CD8-positive, alpha-beta memory T cell (primary cell): ENCODE measurements around the gene KRTAP10-1. TPM values are rescaled to one million over a fixed set of nuclear protein-coding genes. Genes with fewer than 3 reads are reported as not detected.
A peak's percentile ranks its signal among the peaks of the same experiment; 100 is the strongest.

ENCODE experiments used
- CTCF ChIA-PET: fragments of 350-600 bp; sonication (Branson Sonifier 250); formaldehyde crosslinking; loops from one replicate; lab custom pipeline; 2021; ENCODE audit warnings: antibody characterized with exemption; lab: Charles Lee
- POLR2A ChIA-PET: fragments of 350-600 bp; sonication (Branson Sonifier 250); formaldehyde crosslinking; loops from one replicate; lab custom pipeline; 2021; ENCODE audit warnings: antibody characterized with exemption; lab: Charles Lee
- DNase-seq, 5 donors: peaks; one replicate each; pipeline versions ENCODE4 v3.0.0 to v3.0.0-alpha.2; 2020 to 2022; ENCODE audit warnings: mixed read lengths in 1 of 5
- H3K27ac ChIP-seq: one replicate; pipeline ENCODE4 v1.7.0; 2013; ENCODE audit warnings: low read depth, mild to moderate bottlenecking, low read length, moderate library complexity
- H3K27me3 ChIP-seq: 2 replicates; pipeline ENCODE4 v1.7.0; 2013; ENCODE audit warnings: low read length, mild to moderate bottlenecking; ENCODE audit not compliant: insufficient read depth, poor library complexity, severe bottlenecking
- H3K36me3 ChIP-seq: 2 replicates; pipeline ENCODE4 v1.7.0; 2013; ENCODE audit warnings: mild to moderate bottlenecking, low read length, moderate library complexity; ENCODE audit not compliant: insufficient read depth
- H3K4me1 ChIP-seq: 2 replicates; pipeline ENCODE4 v1.7.0; 2013; ENCODE audit warnings: mild to moderate bottlenecking, low read length, moderate library complexity; ENCODE audit not compliant: insufficient read depth
- H3K4me3 ChIP-seq: 2 replicates; pipeline ENCODE4 v1.7.0; 2013; ENCODE audit warnings: mild to moderate bottlenecking, low read length
- H3K9me3 ChIP-seq: 2 replicates; pipeline ENCODE4 v1.7.0; 2013; ENCODE audit warnings: mild to moderate bottlenecking, low read length
- H3K27ac Mint-ChIP-seq, 8 donors: one replicate each; pipeline ENCODE4 v1.8.0; 2020 to 2021; ENCODE audit warnings: mixed read lengths in 8 of 8, mild to moderate bottlenecking in 6 of 8, inconsistent platforms in 3 of 8, moderate library complexity in 3 of 8
- H3K27me3 Mint-ChIP-seq, 2 donors: one replicate each; pipeline ENCODE4 v1.8.0; 2020 to 2021; ENCODE audit warnings: mixed read lengths in 2 of 2, mild to moderate bottlenecking in 1 of 2, moderate library complexity in 1 of 2
- H3K36me3 Mint-ChIP-seq, 3 donors: one replicate each; pipeline ENCODE4 v1.8.0; 2020 to 2021; ENCODE audit warnings: mixed read lengths in 3 of 3, inconsistent platforms in 1 of 3, mild to moderate bottlenecking in 1 of 3
- H3K4me1 Mint-ChIP-seq, 3 donors: one replicate each; pipeline ENCODE4 v1.8.0; 2020 to 2021; ENCODE audit warnings: mixed read lengths in 3 of 3, inconsistent platforms in 1 of 3, mild to moderate bottlenecking in 1 of 3
- H3K4me3 Mint-ChIP-seq, 7 donors: one replicate each; pipeline ENCODE4 v1.8.0; 2020 to 2021; ENCODE audit warnings: mixed read lengths in 7 of 7, mild to moderate bottlenecking in 6 of 7, moderate library complexity in 4 of 7, inconsistent platforms in 2 of 7
- H3K9me3 Mint-ChIP-seq, 5 donors: one replicate each; pipeline ENCODE4 v1.8.0; 2020 to 2022; ENCODE audit warnings: mixed read lengths in 5 of 5, mild to moderate bottlenecking in 3 of 5, moderate library complexity in 2 of 5, inconsistent platforms in 1 of 5
- polyA plus RNA-seq: library from polyadenylated mRNA; unstranded; fragments of 300-500 nt; fragmentation: Illumina TruSeq; gene quantifications from one replicate; pipeline ENCODE4 v1.2.3, GENCODE V29; 2021
- total RNA-seq, 2 experiments: library from RNA; stranded (reverse); gene quantifications; one replicate each; pipeline ENCODE4 v1.2.3, GENCODE V29; 2021

KRTAP10-1 gene
- total and polyA plus RNA-seq, 3 experiments from 2014 or later: not detected

DNA sequence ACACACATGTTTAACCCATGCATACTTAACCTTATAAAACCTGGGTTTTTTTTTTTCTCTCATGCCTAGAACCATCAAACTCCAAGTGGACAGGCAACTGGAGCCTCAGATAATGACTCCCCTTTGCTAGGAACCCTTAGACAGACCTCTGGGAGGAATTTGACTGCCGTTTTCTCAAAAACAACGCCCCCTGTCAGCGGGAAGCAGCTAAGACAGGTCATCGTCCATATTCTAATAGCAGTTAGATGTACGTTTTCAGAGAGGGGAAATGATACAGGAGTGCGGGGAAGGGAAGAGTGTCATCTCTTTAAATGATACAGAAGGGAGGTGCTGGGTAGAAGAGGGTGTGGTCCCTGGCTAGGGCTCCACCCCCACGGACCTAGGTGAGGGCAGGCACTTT, 50.0 kb downstream of the KRTAP10-1 start:
- DNase-seq: no peak
- CTCF ChIA-PET: no interaction called here
- Histone ChIP-seq H3K4me1 (peaks cover 9% of the 10 kb centered on the region), H3K4me3 (no peak overlapping the region), H3K27ac (no peak overlapping the region), H3K9me3 (no peaks in the 10 kb centered on the region), H3K27me3 (no peaks in the 10 kb centered on the region), H3K36me3 (no peaks in the 10 kb centered on the region)
- Mint-ChIP-seq H3K4me1 (peaks cover 0 to 4% (median 0%) of the 10 kb centered on the region in 3 donors), H3K4me3 (peak overlapping the region in 1 of 7 donors; percentile 37), H3K27me3 (peaks cover 30 to 32% of the 10 kb centered on the region in 2 donors), H3K36me3 (peaks cover 0 to 7% (median 0%) of the 10 kb centered on the region in 3 donors), H3K9me3 (peaks cover 7 to 13% (median 10%) of the 10 kb centered on the region in 5 donors), H3K27ac (no peak overlapping the region)
- POLR2A ChIA-PET: no interaction called here

Other genes with a start within 250 kb of the KRTAP10-1 start
- gene PFKL, start 240.1 kb downstream of the KRTAP10-1 start, total RNA-seq: 100 to 1,000 TPM; 122 to 129 TPM
- gene PFKL, start 240.1 kb downstream of the KRTAP10-1 start, polyA plus RNA-seq: 105 TPM
- 10 to 100 TPM; 17.6 to 19.2 TPM for gene CFAP410, start 200.8 kb downstream of the KRTAP10-1 start, total RNA-seq
- gene CFAP410, start 200.8 kb downstream of the KRTAP10-1 start, polyA plus RNA-seq: 36.4 TPM
- 1 to 10 TPM; 1.9 to 2.6 TPM for gene TRPM2, start 186.6 kb downstream of the KRTAP10-1 start, total RNA-seq
- 2.4 TPM for gene TRPM2, start 186.6 kb downstream of the KRTAP10-1 start, polyA plus RNA-seq
- gene LRRC3, start 84.7 kb downstream of the KRTAP10-1 start, total RNA-seq: under 1 TPM; 0.80 to 0.90 TPM
- gene LRRC3, start 84.7 kb downstream of the KRTAP10-1 start, polyA plus RNA-seq: 0.17 TPM
- gene KRTAP10-2, start 11.3 kb upstream of the KRTAP10-1 start, total RNA-seq: not detected
- gene KRTAP10-2, start 11.3 kb upstream of the KRTAP10-1 start, polyA plus RNA-seq: not detected
- gene KRTAP10-3, start 18.6 kb upstream of the KRTAP10-1 start, total RNA-seq: not detected
- gene KRTAP10-3, start 18.6 kb upstream of the KRTAP10-1 start, polyA plus RNA-seq: not detected
- not detected for gene KRTAP10-4, start 33.5 kb upstream of the KRTAP10-1 start, total RNA-seq
- gene KRTAP10-4, start 33.5 kb upstream of the KRTAP10-1 start, polyA plus RNA-seq: not detected
- gene KRTAP10-5, start 40.4 kb upstream of the KRTAP10-1 start, total RNA-seq: not detected
- not detected for gene KRTAP10-5, start 40.4 kb upstream of the KRTAP10-1 start, polyA plus RNA-seq
- not detected for gene KRTAP10-6, start 52.3 kb upstream of the KRTAP10-1 start, total RNA-seq
- not detected for gene KRTAP10-6, start 52.3 kb upstream of the KRTAP10-1 start, polyA plus RNA-seq
- not detected for gene KRTAP10-7, start 60.4 kb upstream of the KRTAP10-1 start, total RNA-seq
- not detected for gene KRTAP10-7, start 60.4 kb upstream of the KRTAP10-1 start, polyA plus RNA-seq
- gene KRTAP10-8, start 71.9 kb upstream of the KRTAP10-1 start, total RNA-seq: not detected
- gene KRTAP10-8, start 71.9 kb upstream of the KRTAP10-1 start, polyA plus RNA-seq: not detected
- not detected for gene KRTAP10-9, start 86.9 kb upstream of the KRTAP10-1 start, total RNA-seq
- gene KRTAP10-9, start 86.9 kb upstream of the KRTAP10-1 start, polyA plus RNA-seq: not detected
- gene KRTAP10-10, start 97.2 kb upstream of the KRTAP10-1 start, total RNA-seq: not detected
- gene KRTAP10-10, start 97.2 kb upstream of the KRTAP10-1 start, polyA plus RNA-seq: not detected
- gene KRTAP10-11, start 106.2 kb upstream of the KRTAP10-1 start, total RNA-seq: not detected
- not detected for gene KRTAP10-11, start 106.2 kb upstream of the KRTAP10-1 start, polyA plus RNA-seq
- gene KRTAP12-4, start 114.5 kb upstream of the KRTAP10-1 start, total RNA-seq: not detected
- gene KRTAP12-4, start 114.5 kb upstream of the KRTAP10-1 start, polyA plus RNA-seq: not detected
- gene KRTAP12-3, start 117.7 kb upstream of the KRTAP10-1 start, total RNA-seq: not detected
- gene KRTAP12-3, start 117.7 kb upstream of the KRTAP10-1 start, polyA plus RNA-seq: not detected
- gene KRTAP12-2, start 126.7 kb upstream of the KRTAP10-1 start, total RNA-seq: not detected
- not detected for gene KRTAP12-2, start 126.7 kb upstream of the KRTAP10-1 start, polyA plus RNA-seq
- gene KRTAP12-1, start 142.0 kb upstream of the KRTAP10-1 start, total RNA-seq: not detected
- gene KRTAP12-1, start 142.0 kb upstream of the KRTAP10-1 start, polyA plus RNA-seq: not detected
- gene KRTAP10-12, start 157.0 kb upstream of the KRTAP10-1 start, total RNA-seq: not detected
- gene KRTAP10-12, start 157.0 kb upstream of the KRTAP10-1 start, polyA plus RNA-seq: not detected
- not detected for gene TSPEAR, start 171.4 kb upstream of the KRTAP10-1 start, total RNA-seq
- gene TSPEAR, start 171.4 kb upstream of the KRTAP10-1 start, polyA plus RNA-seq: 0.05 TPM